Pons (tissue), 1 donor: ENCODE data around the gene APMAP.
"Not testable (repeated sequence)": the region's sequence is repeated elsewhere in the genome, so short reads cannot be mapped to it uniquely, and the experiment has no call there.

Source experiments
- DNase-seq: peaks from one replicate; pipeline ENCODE4 v3.0.0-alpha.2; 2016; ENCODE audit warnings: low spot score

Gene APMAP

GRCh38 chr20:24951536-24952083 lies 40.9 kb downstream of the APMAP start:
- DNase-seq = no peak

- no peak for DNase-seq
Observed at GRCh38 chr20:24950836-24951525, 41.6 kb downstream of the APMAP start.

GRCh38 chr20:24950128-24950835 lies 42.3 kb downstream of the APMAP start:
- no peak for DNase-seq

GRCh38 chr20:24949756-24950127 lies 42.8 kb downstream of the APMAP start:
- no peak for DNase-seq

- DNase-seq = no peak
Observed at GRCh38 chr20:24948939-24949679, 43.4 kb downstream of the APMAP start, which contains the start of gene CST7. TSS of gene CST7 (plus strand) at chr20:24949269. CDS start at chr20:24949506, 237 bp downstream.

- DNase-seq = not testable (repeated sequence)
Observed at GRCh38 chr20:24948396-24948938, 44.1 kb downstream of the APMAP start.

- not testable (repeated sequence) for DNase-seq
Observed at GRCh38 chr20:24946376-24946775, 46.2 kb downstream of the APMAP start.

GRCh38 chr20:24943731-24944130 lies 48.8 kb downstream of the APMAP start:
- no peak for DNase-seq

- no peak for DNase-seq
Observed at GRCh38 chr20:24943196-24943595, 49.4 kb downstream of the APMAP start.

GRCh38 chr20:24942679-24943078 lies 49.9 kb downstream of the APMAP start:
- DNase-seq = no peak

- no peak for DNase-seq
Observed at GRCh38 chr20:24939036-24939435, 53.5 kb downstream of the APMAP start.

- DNase-seq = no peak
Observed at GRCh38 chr20:24938498-24938897, 54.1 kb downstream of the APMAP start.

GRCh38 chr20:24937579-24937978 lies 55.0 kb downstream of the APMAP start:
- DNase-seq = no peak

- DNase-seq = no peak
Observed at GRCh38 chr20:24936526-24937407, 55.8 kb downstream of the APMAP start.

GRCh38 chr20:24935766-24936525 lies 56.6 kb downstream of the APMAP start:
- DNase-seq = no peak

GRCh38 chr20:24935140-24935539 lies 57.4 kb downstream of the APMAP start:
- DNase-seq = no peak

- no peak for DNase-seq
Observed at GRCh38 chr20:24934716-24935115, 57.8 kb downstream of the APMAP start.

GRCh38 chr20:24934101-24934661 lies 58.4 kb downstream of the APMAP start:
- DNase-seq = no peak

- no peak for DNase-seq
Observed at GRCh38 chr20:24933266-24933908, 59.2 kb downstream of the APMAP start.

GRCh38 chr20:24931893-24932292 lies 60.7 kb downstream of the APMAP start:
- DNase-seq = not testable (repeated sequence)
